WTC11 (cell line): ENCODE results near the gene CDK7. TPM values are rescaled to one million over a fixed set of nuclear protein-coding genes. Genes with fewer than 3 reads are reported as not detected.

Experiments used
- ATAC-seq: fragments of 200-7000 bp; cut with Tn5 transposase; 2 replicates; pipeline ENCODE4 v1.10.0; 2021; ENCODE audit warnings: mild to moderate bottlenecking, moderate library complexity
- CTCF ChIA-PET: fragments of 300-600 bp; sonication (Branson Sonifier 250); formaldehyde crosslinking; loops from one replicate; lab custom pipeline; 2021; ENCODE audit warnings: antibody characterized with exemption; lab: Charles Lee
- POLR2A ChIA-PET: fragments of 350-600 bp; sonication (Branson Sonifier 250); formaldehyde crosslinking; loops from one replicate; lab custom pipeline; 2021; ENCODE audit warnings: antibody characterized with exemption; lab: Charles Lee
- DNase-seq: peaks from one replicate; pipeline ENCODE4 v3.0.0; 2021; ENCODE audit warnings: low spot score
- H3K27ac Mint-ChIP-seq: 2 replicates; pipeline ENCODE4 v1.8.0; 2021; ENCODE audit warnings: mixed read lengths
- H3K27me3 Mint-ChIP-seq: 2 replicates; pipeline ENCODE4 v1.8.0; 2021; ENCODE audit warnings: low read depth, mild to moderate bottlenecking, moderate library complexity, mixed read lengths
- H3K36me3 Mint-ChIP-seq: 2 replicates; pipeline ENCODE4 v1.8.0; 2021; ENCODE audit warnings: mixed read lengths
- H3K4me1 Mint-ChIP-seq: 2 replicates; pipeline ENCODE4 v1.8.0; 2022; ENCODE audit warnings: mixed read lengths
- H3K4me3 Mint-ChIP-seq: 2 replicates; pipeline ENCODE4 v1.8.0; 2021; ENCODE audit warnings: mild to moderate bottlenecking, moderate library complexity, mixed read lengths
- H3K9me3 Mint-ChIP-seq: 2 replicates; pipeline ENCODE4 v1.8.0; 2021; ENCODE audit warnings: mixed read lengths
- ATF6 ChIP-seq: sonication (generic); formaldehyde crosslinking; IDR thresholded peaks from 2 replicates; pipeline ENCODE4 v1.8.1; 2023; ENCODE audit warnings: mild to moderate bottlenecking, missing genetic modification reagents
- CDX4 ChIP-seq: fragments of 250-450 bp; sonication (Bioruptor Pico); IDR thresholded peaks from 2 replicates; pipeline ENCODE4 v1.9.0; 2021; ENCODE audit warnings: moderate library complexity, mild to moderate bottlenecking, inconsistent platforms, borderline replicate concordance
- CREB1 ChIP-seq: sonication (generic); formaldehyde crosslinking; IDR thresholded peaks from 2 replicates; pipeline ENCODE4 v1.8.0; 2023; ENCODE audit warnings: mild to moderate bottlenecking, missing genetic modification reagents
- E2F5 ChIP-seq: sonication (generic); formaldehyde crosslinking; IDR thresholded peaks from 2 replicates; pipeline ENCODE4 v1.8.1; 2022; ENCODE audit warnings: mild to moderate bottlenecking, moderate library complexity, missing genetic modification reagents
- KAT7 ChIP-seq: sonication (generic); formaldehyde crosslinking; IDR thresholded peaks from 2 replicates; pipeline ENCODE4 v1.8.1; 2023; ENCODE audit warnings: missing genetic modification reagents, mild to moderate bottlenecking, borderline replicate concordance
- MAX ChIP-seq: sonication (generic); formaldehyde crosslinking; IDR thresholded peaks from 2 replicates; pipeline ENCODE4 v1.8.0; 2022; ENCODE audit warnings: mild to moderate bottlenecking, missing genetic modification reagents
- MLX ChIP-seq: sonication (generic); formaldehyde crosslinking; IDR thresholded peaks from 2 replicates; pipeline ENCODE4 v1.8.1; 2023; ENCODE audit warnings: mild to moderate bottlenecking, missing genetic modification reagents, moderate library complexity
- MXD4 ChIP-seq: fragments of 250-450 bp; sonication (Bioruptor Pico); IDR thresholded peaks from 2 replicates; pipeline ENCODE4 v1.8.0; 2021; ENCODE audit warnings: mild to moderate bottlenecking, moderate library complexity, borderline replicate concordance
- MYBL2 ChIP-seq: sonication (generic); formaldehyde crosslinking; IDR thresholded peaks from 2 replicates; pipeline ENCODE4 v1.8.1; 2023; ENCODE audit warnings: mild to moderate bottlenecking, moderate library complexity, missing genetic modification reagents
- NR3C1 ChIP-seq: sonication (generic); formaldehyde crosslinking; conservative IDR thresholded peaks from 2 replicates; pipeline ENCODE4 v1.8.1; 2023; ENCODE audit warnings: low read depth, mild to moderate bottlenecking, missing genetic modification reagents
- PRDM15 ChIP-seq: sonication (generic); formaldehyde crosslinking; IDR thresholded peaks from 2 replicates; pipeline ENCODE4 v1.8.0; 2022; ENCODE audit warnings: missing genetic modification reagents
- PREB ChIP-seq: sonication (generic); formaldehyde crosslinking; IDR thresholded peaks from 2 replicates; pipeline ENCODE4 v1.8.1; 2022; ENCODE audit warnings: mild to moderate bottlenecking, missing genetic modification reagents, moderate library complexity, borderline replicate concordance
- SMAD4 ChIP-seq: sonication (generic); formaldehyde crosslinking; IDR thresholded peaks from 2 replicates; pipeline ENCODE4 v1.8.0; 2022; ENCODE audit warnings: mild to moderate bottlenecking, missing genetic modification reagents
- SOX15 ChIP-seq: fragments of 250-450 bp; sonication (Bioruptor Pico); IDR thresholded peaks from 2 replicates; pipeline ENCODE4 v1.9.0; 2021; ENCODE audit warnings: mild to moderate bottlenecking
- ZBTB21 ChIP-seq: sonication (generic); formaldehyde crosslinking; IDR thresholded peaks from 2 replicates; pipeline ENCODE4 v1.8.1; 2023; ENCODE audit warnings: mild to moderate bottlenecking, missing genetic modification reagents, borderline replicate concordance
- ZNF121 ChIP-seq: sonication (generic); formaldehyde crosslinking; IDR thresholded peaks from 2 replicates; pipeline ENCODE4 v1.8.0; 2023; ENCODE audit warnings: missing genetic modification reagents
- ZNF232 ChIP-seq: sonication (generic); formaldehyde crosslinking; IDR thresholded peaks from 2 replicates; pipeline ENCODE4 v1.8.0; 2022; ENCODE audit warnings: mild to moderate bottlenecking, missing genetic modification reagents
- ZNF281 ChIP-seq: sonication (generic); formaldehyde crosslinking; IDR thresholded peaks from 2 replicates; pipeline ENCODE4 v1.8.0; 2023; ENCODE audit warnings: mild to moderate bottlenecking, missing genetic modification reagents
- total RNA-seq: library from RNA; stranded (reverse); gene quantifications from 3 replicates; pipeline ENCODE4 v1.2.3, GENCODE V29; 2021

CDK7 gene
- total RNA-seq, 1 experiment from 2014 or later, result 62.7 TPM

GRCh38 chr5:69270840-69271239, 36.2 kb downstream of the CDK7 start:
- ChIA-PET CTCF (no interaction called here), POLR2A (no interaction called here)
- TF ChIP-seq MXD4 (CRISPR knock-in tag) (no peak), CREB1 (CRISPR knock-in tag) (no peak), MLX (CRISPR knock-in tag) (no peak), ZNF281 (no peak), E2F5 (CRISPR knock-in tag) (no peak), ZNF121 (CRISPR knock-in tag) (no peak), MAX (CRISPR knock-in tag) (no peak), ZBTB21 (no peak)
- ATAC-seq (no peak), DNase-seq (no peak)
- Mint-ChIP-seq H3K4me1 (no peaks in the 10 kb centered on the region), H3K36me3 (peaks cover 33% of the 10 kb centered on the region), H3K9me3 (no peaks in the 10 kb centered on the region), H3K4me3 (no peak overlapping the region), H3K27ac (no peak overlapping the region), H3K27me3 (no peaks in the 10 kb centered on the region)

- peaks cover 37% of the 10 kb centered on the region for H3K36me3 Mint-ChIP-seq
- no peak overlapping the region for H3K4me3 Mint-ChIP-seq
- ChIA-PET CTCF (no interaction called here), POLR2A (no interaction called here)
- ATAC-seq (no peak), DNase-seq (no peak)
- no peaks in the 10 kb centered on the region for H3K27me3 Mint-ChIP-seq
- TF ChIP-seq PREB (CRISPR knock-in tag) (no peak), PRDM15 (CRISPR knock-in tag) (no peak)
- H3K4me1 Mint-ChIP-seq, result no peaks in the 10 kb centered on the region
- no peak overlapping the region for H3K27ac Mint-ChIP-seq
- no peaks in the 10 kb centered on the region for H3K9me3 Mint-ChIP-seq
Observed at GRCh38 chr5:69271376-69271775, 36.7 kb downstream of the CDK7 start.

GRCh38 chr5:69275563-69275962, 40.9 kb downstream of the CDK7 start:
- Mint-ChIP-seq H3K27me3 (no peaks in the 10 kb centered on the region), H3K4me3 (no peak overlapping the region), H3K9me3 (no peaks in the 10 kb centered on the region), H3K27ac (no peak overlapping the region), H3K36me3 (peaks cover 43% of the 10 kb centered on the region), H3K4me1 (0 out of 2 replicates have a peak, but pooled peaks cover 3% of the 10 kb centered on the region)
- POLR2A ChIA-PET, result no interaction called here
- DNase-seq, result no peak
- no peak for ATAC-seq
- CTCF ChIA-PET, result interaction anchor here (1.1 kb wide), 1 partner anchor 9 kb away, joined by 3 read pairs; no protein-coding TSS in a partner anchor
- no peak for TF ChIP-seq ATF6 (CRISPR knock-in tag)
- no peak for TF ChIP-seq SOX15
- no peak for TF ChIP-seq CDX4 (CRISPR knock-in tag)
- TF ChIP-seq MYBL2 (CRISPR knock-in tag), result no peak
- TF ChIP-seq NR3C1 (CRISPR knock-in tag), result no peak
- no peak for TF ChIP-seq ZNF232 (CRISPR knock-in tag)
- no peak for TF ChIP-seq KAT7
- no peak for TF ChIP-seq SMAD4 (CRISPR knock-in tag)
